Progenitor cell of endocrine pancreas (in vitro differentiated cells): ENCODE measurements around the gene SLC6A12. TPM values are rescaled to one million over a fixed set of nuclear protein-coding genes. Genes with fewer than 3 reads are reported as not detected.
A peak's percentile ranks its signal among the peaks of the same experiment; 100 is the strongest.

ENCODE experiments used
- DNase-seq: peaks from one replicate; pipeline ENCODE4 v3.0.0; 2021; ENCODE audit warnings: low spot score; ENCODE audit not compliant: unreplicated experiment
- H3K27ac Mint-ChIP-seq: 2 replicates; pipeline ENCODE4 v1.8.0; 2021; ENCODE audit warnings: mild to moderate bottlenecking, moderate library complexity, mixed read lengths
- H3K27me3 Mint-ChIP-seq: 2 replicates; pipeline ENCODE4 v1.8.0; 2021; ENCODE audit warnings: mixed read lengths
- H3K36me3 Mint-ChIP-seq: 2 replicates; pipeline ENCODE4 v1.8.0; 2022; ENCODE audit warnings: mixed read lengths; ENCODE audit not compliant: insufficient read depth
- H3K4me1 Mint-ChIP-seq: 2 replicates; pipeline ENCODE4 v1.8.0; 2021; ENCODE audit warnings: low read depth, mixed read lengths
- H3K4me3 Mint-ChIP-seq: 2 replicates; pipeline ENCODE4 v1.8.0; 2021; ENCODE audit warnings: low read depth, mild to moderate bottlenecking, moderate library complexity, mixed read lengths
- H3K9me3 Mint-ChIP-seq: 2 replicates; pipeline ENCODE4 v1.8.0; 2021; ENCODE audit warnings: low read depth, mixed read lengths
- total RNA-seq: library from RNA; stranded (reverse); gene quantifications from 2 replicates; pipeline ENCODE4 v1.2.1, GENCODE V29; 2021
- TF ChIP-seq, protein P1 (sequence below): fragments of 200-600 bp; sonication (generic); IDR thresholded peaks from one replicate; pipeline ENCODE4 v1.5.0; 2021; ENCODE audit warnings: antibody characterized with exemption, mild to moderate bottlenecking; ENCODE audit not compliant: unreplicated experiment

SLC6A12 gene
- total RNA-seq, 1 donor from 2014 or later = 3.1 TPM

DNA sequence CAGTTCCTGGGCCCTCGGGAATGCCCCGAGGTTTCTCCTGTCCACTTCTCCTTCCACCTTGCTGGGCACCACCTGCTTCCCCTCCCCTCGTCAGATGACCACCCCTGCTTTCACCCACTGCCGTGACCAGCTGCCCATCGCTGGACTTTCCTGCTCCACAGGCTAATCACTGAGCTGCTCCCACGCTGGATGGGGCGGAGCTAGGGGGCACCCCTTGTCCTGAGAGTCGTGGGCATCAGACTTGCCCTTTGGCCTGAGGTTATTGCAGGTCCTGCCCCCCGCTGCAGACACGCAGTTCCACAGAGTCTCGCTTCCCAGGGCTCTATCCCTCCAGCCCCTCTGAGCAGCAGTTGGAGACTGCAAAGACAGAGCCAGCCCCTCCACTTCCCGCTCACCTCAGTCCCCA is 427 bp downstream of the SLC6A12 start:
- Mint-ChIP-seq H3K27ac (no peak overlapping the region), H3K4me1 (peaks cover 46% of the 10 kb centered on the region), H3K36me3 (no peaks in the 10 kb centered on the region), H3K9me3 (no peaks in the 10 kb centered on the region), H3K4me3 (no peak overlapping the region), H3K27me3 (peaks cover 39% of the 10 kb centered on the region)
- DNase-seq = no peak
- TF ChIP-seq, protein P1, sequence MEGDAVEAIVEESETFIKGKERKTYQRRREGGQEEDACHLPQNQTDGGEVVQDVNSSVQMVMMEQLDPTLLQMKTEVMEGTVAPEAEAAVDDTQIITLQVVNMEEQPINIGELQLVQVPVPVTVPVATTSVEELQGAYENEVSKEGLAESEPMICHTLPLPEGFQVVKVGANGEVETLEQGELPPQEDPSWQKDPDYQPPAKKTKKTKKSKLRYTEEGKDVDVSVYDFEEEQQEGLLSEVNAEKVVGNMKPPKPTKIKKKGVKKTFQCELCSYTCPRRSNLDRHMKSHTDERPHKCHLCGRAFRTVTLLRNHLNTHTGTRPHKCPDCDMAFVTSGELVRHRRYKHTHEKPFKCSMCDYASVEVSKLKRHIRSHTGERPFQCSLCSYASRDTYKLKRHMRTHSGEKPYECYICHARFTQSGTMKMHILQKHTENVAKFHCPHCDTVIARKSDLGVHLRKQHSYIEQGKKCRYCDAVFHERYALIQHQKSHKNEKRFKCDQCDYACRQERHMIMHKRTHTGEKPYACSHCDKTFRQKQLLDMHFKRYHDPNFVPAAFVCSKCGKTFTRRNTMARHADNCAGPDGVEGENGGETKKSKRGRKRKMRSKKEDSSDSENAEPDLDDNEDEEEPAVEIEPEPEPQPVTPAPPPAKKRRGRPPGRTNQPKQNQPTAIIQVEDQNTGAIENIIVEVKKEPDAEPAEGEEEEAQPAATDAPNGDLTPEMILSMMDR = no peak

DNA sequence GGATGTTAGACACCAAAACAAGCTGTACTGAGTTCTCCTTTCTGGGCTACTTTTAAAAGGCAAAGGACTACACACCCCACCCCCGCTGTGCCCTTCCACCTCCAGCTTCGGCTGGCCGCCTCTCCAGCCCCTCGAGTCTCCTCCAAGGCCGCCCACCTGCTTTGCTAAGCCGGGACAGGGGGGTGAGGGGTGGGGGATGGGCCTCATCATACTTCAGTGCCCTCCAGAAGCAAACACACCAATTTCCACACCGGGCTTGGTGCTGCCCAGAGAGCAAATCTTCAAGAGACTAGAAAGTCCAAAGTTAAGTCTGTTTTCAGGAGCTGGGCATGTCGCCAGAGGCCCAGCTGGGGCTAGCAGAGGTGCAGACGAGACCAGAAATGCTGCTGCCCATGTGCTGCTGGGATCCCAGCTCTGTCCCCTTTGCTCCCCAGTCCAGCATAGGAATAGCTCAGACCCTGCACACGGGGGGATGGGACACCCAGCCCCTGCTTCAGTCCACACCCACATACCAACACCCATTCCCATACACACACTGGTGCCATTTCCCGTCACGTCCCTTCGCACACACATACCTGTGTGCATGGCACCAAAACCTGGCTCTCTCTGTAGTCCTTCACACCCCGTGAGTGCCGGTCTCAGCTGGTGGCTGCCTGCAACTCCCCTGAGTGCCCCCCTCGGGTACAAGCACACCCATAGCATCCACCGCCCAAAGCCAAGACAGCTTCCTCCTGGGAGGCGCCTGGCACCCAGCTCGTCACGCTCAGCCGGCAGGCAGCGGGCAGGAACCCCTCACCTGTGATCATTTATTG is 1.0 kb downstream of the SLC6A12 start:
- Mint-ChIP-seq H3K36me3 (no peaks in the 10 kb centered on the region), H3K27ac (peak overlapping the region; percentile 19), H3K4me1 (peaks cover 48% of the 10 kb centered on the region), H3K9me3 (no peaks in the 10 kb centered on the region), H3K4me3 (no peak overlapping the region), H3K27me3 (peaks cover 43% of the 10 kb centered on the region)
- DNase-seq = no peak
- TF ChIP-seq, protein P1 = no peak

DNA sequence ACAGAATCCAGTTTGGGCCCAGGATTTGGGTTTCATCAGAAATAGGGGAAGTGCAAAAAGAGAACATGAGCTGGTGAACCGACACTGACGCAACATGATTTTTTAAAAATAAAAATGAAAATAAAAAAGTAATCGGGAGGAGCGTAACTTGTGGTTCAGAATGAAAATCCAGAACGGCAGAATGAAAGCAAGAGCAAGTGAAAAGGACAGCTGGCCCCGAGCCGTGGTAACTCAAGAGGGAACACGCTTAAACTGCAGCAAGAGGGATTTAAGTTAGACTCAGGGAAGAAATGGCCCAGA is 1.6 kb downstream of the SLC6A12 start:
- no peaks in the 10 kb centered on the region for H3K9me3 Mint-ChIP-seq
- peaks cover 44% of the 10 kb centered on the region for H3K27me3 Mint-ChIP-seq
- H3K4me1 Mint-ChIP-seq = peaks cover 48% of the 10 kb centered on the region
- TF ChIP-seq, protein P1 = no peak
- no peak overlapping the region for H3K4me3 Mint-ChIP-seq
- H3K36me3 Mint-ChIP-seq = no peaks in the 10 kb centered on the region
- H3K27ac Mint-ChIP-seq = no peak overlapping the region
- no peak for DNase-seq

DNA sequence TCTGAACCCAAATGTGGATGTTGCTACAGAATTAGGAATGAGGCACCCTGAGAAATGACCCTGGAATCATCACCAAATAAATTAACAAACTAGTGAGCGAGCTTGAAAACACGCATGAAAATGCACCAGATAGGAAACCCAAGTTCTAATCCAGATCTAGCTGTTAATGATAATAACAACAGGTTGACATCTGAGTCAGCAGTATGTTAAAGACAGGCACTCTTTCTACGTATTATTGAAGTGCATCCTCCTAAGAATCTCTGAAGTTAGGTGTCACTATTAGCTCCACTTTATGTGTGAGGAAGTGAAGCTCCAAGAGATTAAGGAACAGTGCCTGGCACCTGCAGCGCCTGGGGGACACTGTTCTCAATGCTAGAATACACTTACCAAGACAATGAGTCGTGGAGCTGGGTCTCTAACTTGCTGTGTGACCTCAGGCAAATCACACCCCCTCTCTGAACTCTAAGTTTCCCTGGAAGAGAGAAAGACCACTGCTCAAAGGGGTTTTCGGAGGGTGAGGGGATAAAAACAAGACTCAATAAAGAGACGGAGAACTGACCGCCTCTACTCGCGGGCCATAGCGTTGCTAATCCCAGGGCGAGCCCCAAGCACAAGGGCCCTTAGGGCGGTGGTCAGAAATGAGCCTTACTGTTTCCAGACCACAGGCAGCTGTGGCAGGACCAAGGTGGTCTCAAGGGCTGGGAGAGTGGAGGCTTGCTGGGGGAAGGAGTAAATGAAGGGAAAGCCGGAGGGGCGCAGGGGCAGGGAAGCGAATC is 2.1 kb downstream of the SLC6A12 start:
- Mint-ChIP-seq H3K9me3 (no peaks in the 10 kb centered on the region), H3K36me3 (no peaks in the 10 kb centered on the region), H3K4me1 (peaks cover 48% of the 10 kb centered on the region), H3K27ac (peak overlapping the region; percentile 88), H3K27me3 (peaks cover 40% of the 10 kb centered on the region), H3K4me3 (no peak overlapping the region)
- TF ChIP-seq, protein P1 = no peak
- no peak for DNase-seq

DNA sequence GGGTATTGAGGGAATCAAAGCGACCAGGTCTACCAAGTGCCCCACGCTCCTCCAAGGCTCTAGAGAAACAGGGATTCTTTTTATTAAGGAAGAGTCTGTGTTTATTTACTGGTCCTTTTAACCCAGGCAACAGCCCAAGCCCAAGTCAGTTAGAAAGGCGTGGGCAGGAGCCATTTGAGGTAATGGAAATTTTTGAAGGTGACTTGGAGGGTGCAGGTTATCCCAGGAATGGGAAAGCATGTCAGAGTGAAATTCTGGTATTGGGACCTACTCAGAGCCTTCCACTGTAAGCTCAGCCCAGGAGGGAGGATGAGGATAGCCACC is 2.9 kb downstream of the SLC6A12 start:
- TF ChIP-seq, protein P1 = no peak
- Mint-ChIP-seq H3K27me3 (peaks cover 43% of the 10 kb centered on the region), H3K4me3 (no peak overlapping the region), H3K27ac (peak overlapping the region; percentile 88), H3K9me3 (no peaks in the 10 kb centered on the region), H3K4me1 (peaks cover 48% of the 10 kb centered on the region), H3K36me3 (no peaks in the 10 kb centered on the region)
- no peak for DNase-seq
